H1 (cell line): Measurements from ENCODE around the gene PGBD4. TPM values are rescaled to one million over a fixed set of nuclear protein-coding genes. Genes with fewer than 3 reads are reported as not detected.

ENCODE experiments used
- CTCF ChIA-PET: fragments of 300-600 bp; sonication (Branson Sonifier 250); formaldehyde crosslinking; loops from one replicate; lab custom pipeline; 2021; ENCODE audit not compliant: partially characterized antibody; lab: Charles Lee
- POLR2A ChIA-PET: fragments of 300-600 bp; sonication (Branson Sonifier 250); formaldehyde crosslinking; loops from one replicate; lab custom pipeline; 2021; ENCODE audit warnings: inconsistent platforms; ENCODE audit not compliant: partially characterized antibody; lab: Charles Lee
- DNase-seq, 2 experiments: peaks; one replicate each; pipeline versions ENCODE4 v3.0.0 to v3.0.0-alpha.2; 2010 to 2022; ENCODE audit warnings: low spot score in 2 of 2, low read depth in 1 of 2, mixed read lengths in 1 of 2
- FAIRE-seq: peaks from 2 replicates; lab custom pipeline; 2011; peaks lifted over from hg19 to GRCh38; lab: Jason Lieb, UNC
- H2AFZ ChIP-seq: 2 replicates; pipeline ENCODE4 v1.8.1; 2012; ENCODE audit warnings: low read length, inconsistent platforms
- H2AK5ac ChIP-seq: 2 replicates; pipeline ENCODE4 v1.6.1; 2013; ENCODE audit warnings: low read depth, low read length
- H2BK120ac ChIP-seq: replicated peaks from 2 replicates; pipeline ENCODE3; 2013; ENCODE audit warnings: low read depth, low read length, inconsistent platforms
- H2BK12ac ChIP-seq: 2 replicates; pipeline ENCODE4 v1.6.1; 2013; ENCODE audit warnings: low read depth, low read length
- H2BK15ac ChIP-seq: 2 replicates; pipeline ENCODE4 v1.6.1; 2013; ENCODE audit warnings: low read length
- H2BK20ac ChIP-seq: 2 replicates; pipeline ENCODE4 v1.6.1; 2013; ENCODE audit warnings: low read length
- H2BK5ac ChIP-seq: 2 replicates; pipeline ENCODE4 v1.6.1; 2013; ENCODE audit warnings: low read depth, low read length
- H3K14ac ChIP-seq: 2 replicates; pipeline ENCODE4 v1.6.1; 2013; ENCODE audit warnings: inconsistent platforms; ENCODE audit not compliant: insufficient read length
- H3K18ac ChIP-seq: 2 replicates; pipeline ENCODE4 v1.6.1; 2013; ENCODE audit warnings: low read length; ENCODE audit errors: extremely low read depth
- H3K23ac ChIP-seq: 2 replicates; pipeline ENCODE4 v1.6.1; 2013; ENCODE audit warnings: inconsistent platforms; ENCODE audit not compliant: insufficient read length
- H3K23me2 ChIP-seq: 2 replicates; pipeline ENCODE4 v1.6.1; 2013; ENCODE audit warnings: low read depth, low read length
- H3K27ac ChIP-seq: 2 replicates; pipeline ENCODE4 v1.6.1; 2011; ENCODE audit warnings: low read depth, low read length, inconsistent platforms
- H3K27me3 ChIP-seq, 4 experiments: replicated peaks in 1 of 4; 1 replicate in 1 of 4; 2 replicates in 3 of 4; pipeline versions ENCODE4 v1.6.1 to v1.8.1; 2011 to 2013; ENCODE audit warnings: low read length in 3 of 4, mild to moderate bottlenecking in 3 of 4, inconsistent platforms in 2 of 4, mixed read lengths in 2 of 4, moderate library complexity in 1 of 4; ENCODE audit not compliant: control insufficient read depth in 3 of 4, insufficient read depth in 3 of 4; ENCODE audit errors: extremely low read depth in 1 of 4
- H3K36me3 ChIP-seq, 4 experiments: 2 replicates each; pipeline versions ENCODE4 v1.6.1 to v1.8.1; 2011 to 2013; ENCODE audit warnings: mild to moderate bottlenecking in 4 of 4, low read length in 3 of 4, moderate library complexity in 2 of 4, control low read depth in 1 of 4, inconsistent platforms in 1 of 4; ENCODE audit not compliant: insufficient read depth in 4 of 4, control insufficient read depth in 2 of 4
- H3K4ac ChIP-seq: replicated peaks from 2 replicates; pipeline ENCODE3; 2013; ENCODE audit warnings: low read length, low read depth, mixed read lengths, inconsistent platforms; ENCODE audit not compliant: insufficient read length
- H3K4me1 ChIP-seq, 4 experiments: replicated peaks in 1 of 4; 1 replicate in 1 of 4; 2 replicates in 3 of 4; pipeline versions ENCODE4 v1.6.1 to v1.8.1; 2011 to 2013; ENCODE audit warnings: low read length in 3 of 4, inconsistent platforms in 2 of 4, mixed read lengths in 1 of 4; ENCODE audit not compliant: insufficient read depth in 4 of 4, control insufficient read depth in 3 of 4
- H3K4me2 ChIP-seq, 2 experiments: 2 replicates each; pipeline versions ENCODE4 v1.6.1 to v1.8.1; 2011 to 2013; ENCODE audit warnings: low read depth in 2 of 2, low read length in 2 of 2, control low read depth in 1 of 2, inconsistent platforms in 1 of 2, mild to moderate bottlenecking in 1 of 2; ENCODE audit not compliant: insufficient read depth in 1 of 2
- H3K4me3 ChIP-seq, 4 experiments: fragments of 200-600, 300-600 bp in 1 of 4; sonication (generic), shearing (Covaris generic), sonication (Bioruptor Twin) in 1 of 4; 2 replicates each; pipeline versions ENCODE4 v1.5.1 to v1.8.1; 2011 to 2016; ENCODE audit warnings: low read length in 4 of 4, low read depth in 3 of 4, control low read depth in 2 of 4, inconsistent platforms in 2 of 4, mild to moderate bottlenecking in 2 of 4, mixed read lengths in 1 of 4, moderate library complexity in 1 of 4; ENCODE audit not compliant: insufficient read depth in 2 of 4; ENCODE audit errors: extremely low read depth in 1 of 4
- H3K56ac ChIP-seq: replicated peaks from 2 replicates; pipeline ENCODE3; 2013; ENCODE audit warnings: low read depth, mild to moderate bottlenecking, mixed read lengths, low read length, inconsistent platforms; ENCODE audit not compliant: insufficient read length
- H3K79me1 ChIP-seq: 2 replicates; pipeline ENCODE4 v1.6.1; 2013; ENCODE audit warnings: low read depth, low read length, control low read depth
- H3K79me2 ChIP-seq, 2 experiments: 2 replicates each; pipeline versions ENCODE4 v1.6.1 to v1.8.1; 2012 to 2013; ENCODE audit warnings: low read length in 2 of 2, mild to moderate bottlenecking in 2 of 2, inconsistent platforms in 1 of 2; ENCODE audit not compliant: insufficient read depth in 2 of 2, control insufficient read depth in 1 of 2
- H3K9ac ChIP-seq, 4 experiments: replicated peaks in 1 of 4; 1 replicate in 1 of 4; 2 replicates in 3 of 4; pipeline versions ENCODE4 v1.6.1 to v1.8.1; 2011 to 2013; ENCODE audit warnings: low read depth in 3 of 4, low read length in 3 of 4, control low read depth in 2 of 4, mild to moderate bottlenecking in 2 of 4, moderate library complexity in 2 of 4, inconsistent platforms in 1 of 4; ENCODE audit errors: extremely low read depth in 1 of 4
- H3K9me3 ChIP-seq, 2 experiments: 2 replicates each; pipeline versions ENCODE4 v1.6.1 to v1.8.1; 2012 to 2013; ENCODE audit warnings: mild to moderate bottlenecking in 2 of 2, moderate library complexity in 2 of 2, control low read depth in 1 of 2, inconsistent platforms in 1 of 2, low read depth in 1 of 2, low read length in 1 of 2, mixed read lengths in 1 of 2; ENCODE audit not compliant: insufficient read depth in 2 of 2
- H4K20me1 ChIP-seq, 2 experiments: replicated peaks in 1 of 2; 2 replicates each; pipeline versions ENCODE3 to v1.8.1; 2011 to 2013; ENCODE audit warnings: inconsistent platforms in 2 of 2, low read length in 2 of 2, mild to moderate bottlenecking in 1 of 2; ENCODE audit not compliant: insufficient read depth in 2 of 2, control insufficient read depth in 1 of 2
- H4K5ac ChIP-seq: 2 replicates; pipeline ENCODE4 v1.6.1; 2013; ENCODE audit warnings: low read length, low read depth, mixed read lengths, inconsistent platforms; ENCODE audit not compliant: insufficient read length
- H4K8ac ChIP-seq: 2 replicates; pipeline ENCODE4 v1.8.0; 2013; ENCODE audit warnings: mild to moderate bottlenecking, moderate library complexity, low read length, inconsistent platforms; ENCODE audit not compliant: insufficient read depth; ENCODE audit errors: extremely low read depth
- H4K91ac ChIP-seq: replicated peaks from 2 replicates; pipeline ENCODE3; 2013; ENCODE audit warnings: low read length, mixed read lengths, inconsistent platforms; ENCODE audit not compliant: insufficient read length
- BRCA1 ChIP-seq: IDR thresholded peaks from 2 replicates; pipeline ENCODE4 v1.6.1; 2012; ENCODE audit warnings: low read depth, low read length, improper control_type of control experiment
- CBX5 ChIP-seq: fragments of 300-800, 300-1000 bp; sonication (generic); IDR thresholded peaks from 2 replicates; pipeline ENCODE4 v1.7.1; 2016; ENCODE audit warnings: antibody characterized with exemption, low read length, low read depth
- CBX8 ChIP-seq: fragments of 300-800, 300-1000 bp; sonication (generic); IDR thresholded peaks from 2 replicates; pipeline ENCODE4 v1.7.1; 2016; ENCODE audit warnings: low read depth, low read length, borderline replicate concordance
- E2F6 ChIP-seq: IDR thresholded peaks from 2 replicates; pipeline ENCODE4 v1.6.1; 2012; ENCODE audit warnings: inconsistent platforms
- EP300 ChIP-seq, 2 experiments: IDR thresholded peaks; 1 replicate in 1 of 2; 2 replicates in 1 of 2; pipeline ENCODE4 v1.6.1; 2011 to 2012; ENCODE audit warnings: low read depth in 2 of 2, low read length in 2 of 2, mild to moderate bottlenecking in 2 of 2, borderline replicate concordance in 1 of 2, inconsistent platforms in 1 of 2, moderate library complexity in 1 of 2
- JUND ChIP-seq: IDR thresholded peaks from 2 replicates; pipeline ENCODE4 v1.6.1; 2011; ENCODE audit warnings: mild to moderate bottlenecking, improper control_type of control experiment, low read length
- PHF8 ChIP-seq: fragments of 200-600 bp; sonication (generic); conservative IDR thresholded peaks from 2 replicates; pipeline ENCODE4 v1.7.1; 2012; ENCODE audit warnings: low read depth, mild to moderate bottlenecking, inconsistent platforms, low read length, moderate library complexity
- RAD21 ChIP-seq, 2 experiments: IDR thresholded peaks in 1 of 2; conservative IDR thresholded peaks in 1 of 2; 2 replicates each; pipeline ENCODE4 v1.6.1; 2011; ENCODE audit warnings: low read depth in 2 of 2, low read length in 2 of 2, improper control_type of control experiment in 1 of 2, inconsistent platforms in 1 of 2, mild to moderate bottlenecking in 1 of 2, moderate library complexity in 1 of 2
- RFX5 ChIP-seq: IDR thresholded peaks from 2 replicates; pipeline ENCODE4 v1.6.1; 2011; ENCODE audit warnings: low read depth, low read length, improper control_type of control experiment, borderline replicate concordance
- TAF1 ChIP-seq: IDR thresholded peaks from 2 replicates; pipeline ENCODE4 v1.6.1; 2011; ENCODE audit warnings: mild to moderate bottlenecking, low read depth, low read length
- TAF7 ChIP-seq: optimal IDR thresholded peaks from 2 replicates; pipeline ENCODE3; 2011; ENCODE audit warnings: low read depth, mild to moderate bottlenecking, inconsistent platforms, low read length, moderate library complexity, borderline replicate concordance
- TEAD4 ChIP-seq: IDR thresholded peaks from 2 replicates; pipeline ENCODE4 v1.6.1; 2012; ENCODE audit warnings: low read depth, low read length, inconsistent platforms, mixed read lengths
- WGBS, 2 experiments: shearing (Covaris generic) in 1 of 2; methylation state at CpG; one replicate each; pipeline versions ENCODE4 v1.1.6 to v1.1.7; 2013 to 2015; ENCODE audit warnings: low lambda C conversion rate in 2 of 2, mixed read lengths in 2 of 2, inconsistent platforms in 1 of 2, low coverage in 1 of 2, missing lambda C conversion rate in 1 of 2; ENCODE audit not compliant: insufficient replicate concordance in 2 of 2, insufficient coverage in 1 of 2, insufficient read length in 1 of 2; ENCODE audit errors: extremely low coverage in 1 of 2, missing lambda C conversion rate in 1 of 2; 5-methylcytosine and 5-hydroxymethylcytosine counted together
- polyA plus RNA-seq, 7 experiments: library from polyadenylated mRNA; depleted of rRNA in 3 of 7; stranded (reverse) in 5 of 7; unstranded in 2 of 7; fragments of >200 nt in 5 of 7; fragments of 200-250 nt in 2 of 7; gene quantifications; 1 replicate in 5 of 7; 2 replicates in 1 of 7; 4 replicates in 1 of 7; pipeline versions ENCODE4 v1.2.1 to v1.2.3, GENCODE V29; 2011 to 2013; ENCODE audit warnings: missing spikeins in 2 of 7, mixed read lengths in 2 of 7
- total RNA-seq: library from RNA; stranded (reverse); fragmentation: NEBNext Ultra II Directional; extraction: Animal tissue kit (Norgen Biotek cat#: 25700); gene quantifications from 2 replicates; pipeline ENCODE4 v1.2.1, GENCODE V29; 2021

The PGBD4 gene
- total and polyA plus RNA-seq, 2 of the 8 experiments (the other 6 are each of a cell fraction or from before 2014, with no cell fraction given): 0.68 to 0.76 TPM

GRCh38 chr15:34114739-34115138, 12.9 kb downstream of the PGBD4 start:
- H4K8ac ChIP-seq: 0 out of 2 replicates have a peak overlapping the region, but pooled peaks have one; percentile 2
- POLR2A ChIA-PET: no interaction called here
- no peak overlapping the region for H2BK120ac ChIP-seq
- no peak overlapping the region for H3K4me2 ChIP-seq
- H3K4me1 ChIP-seq: no peaks in the 10 kb centered on the region; a peak in 1 of 7 replicates
- H4K91ac ChIP-seq: no peak overlapping the region
- no peaks in the 10 kb centered on the region for H4K20me1 ChIP-seq
- no peak overlapping the region for H3K23ac ChIP-seq
- no peak overlapping the region for H2BK15ac ChIP-seq
- no peak overlapping the region for H3K4ac ChIP-seq
- WGBS, 2 experiments: 90% methylated on average over 3 of the region's 3 CpGs; no CpG with 5 or more reads in 1 of the 2 experiments
- no peaks in the 10 kb centered on the region for H3K79me2 ChIP-seq
- H3K9ac ChIP-seq: no peak overlapping the region
- H2BK12ac ChIP-seq: no peak overlapping the region
- H3K27me3 ChIP-seq: no peaks in the 10 kb centered on the region
- DNase-seq (no peak), FAIRE-seq (no peak)
- H3K18ac ChIP-seq: no peak overlapping the region
- H3K27ac ChIP-seq: no peak overlapping the region
- H4K5ac ChIP-seq: no peak overlapping the region
- H2AK5ac ChIP-seq: no peak overlapping the region
- H2BK20ac ChIP-seq: no peak overlapping the region
- no peaks in the 10 kb centered on the region for H3K79me1 ChIP-seq
- no peaks in the 10 kb centered on the region for H3K9me3 ChIP-seq
- H3K23me2 ChIP-seq: no peaks in the 10 kb centered on the region
- H3K4me3 ChIP-seq: no peak overlapping the region
- H2AFZ ChIP-seq: 0 out of 2 replicates have a peak overlapping the region, but pooled peaks have one; percentile 32
- H3K36me3 ChIP-seq: no peaks in the 10 kb centered on the region
- no peak overlapping the region for H3K56ac ChIP-seq
- CTCF ChIA-PET: interaction anchor here (0.6 to 1.7 kb wide), 3 partner anchors 19 to 285 kb away, joined by 3 to 5 read pairs (median 4); no protein-coding TSS in a partner anchor
- no peak overlapping the region for H3K14ac ChIP-seq
- H2BK5ac ChIP-seq: no peak overlapping the region
- TF ChIP-seq EP300 (IDR thresholded peaks at IDR 0.05; ENCODE audit: borderline replicate concordance in 1 of 2, low read depth in 2 of 2, low read length in 2 of 2): no peak
- TF ChIP-seq CBX8: no peak
- no peak for TF ChIP-seq TEAD4
- TF ChIP-seq RFX5: no peak
- TF ChIP-seq JUND: no peak
- no peak for TF ChIP-seq E2F6
- no peak for TF ChIP-seq BRCA1
- no peak for TF ChIP-seq TAF1
- TF ChIP-seq RAD21 (IDR thresholded peaks at IDR 0.05 in 1 of 2, conservative IDR thresholded peaks at IDR 0.05 in 1 of 2; ENCODE audit: low read depth in 2 of 2, low read length in 2 of 2): no peak
- no peak for TF ChIP-seq PHF8
- TF ChIP-seq CBX5: no peak
- no peak for TF ChIP-seq TAF7
